ENCODE measurements around the gene PRSS1.
"Not testable (repeated sequence)": the region's sequence is repeated elsewhere in the genome, so short reads cannot be mapped to it uniquely, and the experiment has no call there.

Gene PRSS1

DNA sequence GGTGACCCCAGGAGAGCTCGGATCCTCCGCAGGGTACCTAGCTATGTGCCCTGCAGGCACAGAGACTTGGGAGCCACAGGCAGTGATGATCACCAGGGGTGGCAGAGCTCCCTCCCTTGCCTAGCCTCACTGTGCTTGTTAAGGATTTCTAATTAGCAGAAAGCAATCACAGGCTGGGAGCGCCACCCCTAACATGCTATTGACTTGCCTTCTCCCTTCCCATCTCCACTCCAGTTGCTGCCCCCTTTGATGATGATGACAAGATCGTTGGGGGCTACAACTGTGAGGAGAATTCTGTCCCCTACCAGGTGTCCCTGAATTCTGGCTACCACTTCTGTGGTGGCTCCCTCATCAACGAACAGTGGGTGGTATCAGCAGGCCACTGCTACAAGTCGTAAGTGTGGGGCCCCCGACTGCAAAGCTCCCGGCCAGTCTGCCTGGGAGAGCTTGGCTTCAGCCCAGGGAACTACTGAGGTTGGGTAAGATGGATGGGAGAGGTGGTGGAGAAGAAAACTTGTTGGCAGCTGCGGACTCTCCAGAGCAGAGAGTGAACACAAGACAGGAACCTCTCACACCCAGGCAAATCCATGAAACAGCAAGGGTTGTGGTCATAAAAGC is 1.2 kb downstream of the PRSS1 start:
- Histone ChIP-seq H3K27ac (ENCODE audit: low read length) (no peak overlapping the region), H3K36me3 (ENCODE audit: insufficient read depth, low read depth, low read length) (no peaks in the 10 kb centered on the region), H3K9ac (ENCODE audit: low read depth, low read length) (no peak overlapping the region), H3K4me3 (ENCODE audit: low read length) (no peak overlapping the region), H3K27me3 (ENCODE audit: insufficient read depth, low read length) (no peaks in the 10 kb centered on the region), H3K9me3 (ENCODE audit: insufficient read depth, low read depth, low read length) (no peaks in the 10 kb centered on the region), H3K4me1 (ENCODE audit: insufficient read depth, low read length) (no peaks in the 10 kb centered on the region)

DNA sequence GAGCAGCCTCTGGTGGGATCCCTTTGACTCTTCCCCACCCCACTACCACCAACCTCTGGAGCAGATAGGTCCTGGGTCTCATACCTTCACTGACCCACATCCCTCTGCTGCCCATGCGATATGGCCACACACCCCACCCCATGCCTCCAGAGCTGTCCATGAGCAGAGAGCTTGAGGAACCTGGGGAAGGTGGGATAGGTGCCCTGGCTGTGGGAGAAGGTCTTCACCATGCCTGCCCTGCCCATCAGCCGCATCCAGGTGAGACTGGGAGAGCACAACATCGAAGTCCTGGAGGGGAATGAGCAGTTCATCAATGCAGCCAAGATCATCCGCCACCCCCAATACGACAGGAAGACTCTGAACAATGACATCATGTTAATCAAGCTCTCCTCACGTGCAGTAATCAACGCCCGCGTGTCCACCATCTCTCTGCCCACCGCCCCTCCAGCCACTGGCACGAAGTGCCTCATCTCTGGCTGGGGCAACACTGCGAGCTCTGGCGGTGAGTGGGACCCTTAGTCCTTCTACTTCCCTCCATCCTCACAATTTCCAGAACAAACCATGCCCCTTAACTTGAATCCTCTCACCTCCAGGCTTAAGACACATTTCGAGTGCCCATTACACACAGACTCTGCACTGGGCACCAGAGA is 2.4 kb downstream of the PRSS1 start:
- not testable (repeated sequence) for H3K27me3 ChIP-seq (ENCODE audit: insufficient read depth, low read length); H3K9me3 ChIP-seq (ENCODE audit: insufficient read depth, low read depth, low read length); H3K27ac ChIP-seq (ENCODE audit: low read length); H3K36me3 ChIP-seq (ENCODE audit: insufficient read depth, low read depth, low read length); H3K4me1 ChIP-seq (ENCODE audit: insufficient read depth, low read length); H3K4me3 ChIP-seq (ENCODE audit: low read length); H3K9ac ChIP-seq (ENCODE audit: low read depth, low read length)

GRCh38 chr7:142752376-142753225 is 3.3 kb downstream of the PRSS1 start:
- Histone ChIP-seq H3K9me3 (ENCODE audit: insufficient read depth, low read depth, low read length) (no peaks in the 10 kb centered on the region), H3K9ac (ENCODE audit: low read depth, low read length) (no peak overlapping the region), H3K27me3 (ENCODE audit: insufficient read depth, low read length) (no peaks in the 10 kb centered on the region), H3K27ac (ENCODE audit: low read length) (no peak overlapping the region), H3K4me1 (ENCODE audit: insufficient read depth, low read length) (no peaks in the 10 kb centered on the region), H3K4me3 (ENCODE audit: low read length) (no peak overlapping the region), H3K36me3 (ENCODE audit: insufficient read depth, low read depth, low read length) (no peaks in the 10 kb centered on the region)

- Histone ChIP-seq H3K27me3 (ENCODE audit: insufficient read depth, low read length) (no peaks in the 10 kb centered on the region), H3K27ac (ENCODE audit: low read length) (no peak overlapping the region), H3K4me3 (ENCODE audit: low read length) (no peak overlapping the region), H3K4me1 (ENCODE audit: insufficient read depth, low read length) (no peaks in the 10 kb centered on the region), H3K9me3 (ENCODE audit: insufficient read depth, low read depth, low read length) (no peaks in the 10 kb centered on the region), H3K9ac (ENCODE audit: low read depth, low read length) (no peak overlapping the region), H3K36me3 (ENCODE audit: insufficient read depth, low read depth, low read length) (no peaks in the 10 kb centered on the region)
Measured at GRCh38 chr7:142753366-142753765, 4.1 kb downstream of the PRSS1 start.

- H3K27ac ChIP-seq (ENCODE audit: low read length); H3K36me3 ChIP-seq (ENCODE audit: insufficient read depth, low read depth, low read length); H3K4me3 ChIP-seq (ENCODE audit: low read length); H3K4me1 ChIP-seq (ENCODE audit: insufficient read depth, low read length); H3K9me3 ChIP-seq (ENCODE audit: insufficient read depth, low read depth, low read length); H3K9ac ChIP-seq (ENCODE audit: low read depth, low read length); H3K27me3 ChIP-seq (ENCODE audit: insufficient read depth, low read length): not testable (repeated sequence)
Measured at GRCh38 chr7:142753925-142754491, 4.7 kb downstream of the PRSS1 start.

- no peaks in the 10 kb centered on the region for H3K36me3 ChIP-seq (ENCODE audit: insufficient read depth, low read depth, low read length)
- no peaks in the 10 kb centered on the region for H3K27me3 ChIP-seq (ENCODE audit: insufficient read depth, low read length)
Measured at GRCh38 chr7:142754681-142755575, 5.7 kb downstream of the PRSS1 start.

GRCh38 chr7:142758312-142758711 is 9.0 kb downstream of the PRSS1 start:
- H3K9me3 ChIP-seq (ENCODE audit: insufficient read depth, low read depth, low read length); H3K4me1 ChIP-seq (ENCODE audit: insufficient read depth, low read length); H3K36me3 ChIP-seq (ENCODE audit: insufficient read depth, low read depth, low read length); H3K9ac ChIP-seq (ENCODE audit: low read depth, low read length); H3K27ac ChIP-seq (ENCODE audit: low read length); H3K27me3 ChIP-seq (ENCODE audit: insufficient read depth, low read length); H3K4me3 ChIP-seq (ENCODE audit: low read length): not testable (repeated sequence)

More at GRCh38 chr7:142754681-142755575, 5.7 kb downstream of the PRSS1 start:
- Histone ChIP-seq H3K27ac (ENCODE audit: low read length) (no peak overlapping the region), H3K4me1 (ENCODE audit: insufficient read depth, low read length) (no peaks in the 10 kb centered on the region), H3K9me3 (ENCODE audit: insufficient read depth, low read depth, low read length) (no peaks in the 10 kb centered on the region), H3K9ac (ENCODE audit: low read depth, low read length) (no peak overlapping the region), H3K4me3 (ENCODE audit: low read length) (no peak overlapping the region)

DNA sequence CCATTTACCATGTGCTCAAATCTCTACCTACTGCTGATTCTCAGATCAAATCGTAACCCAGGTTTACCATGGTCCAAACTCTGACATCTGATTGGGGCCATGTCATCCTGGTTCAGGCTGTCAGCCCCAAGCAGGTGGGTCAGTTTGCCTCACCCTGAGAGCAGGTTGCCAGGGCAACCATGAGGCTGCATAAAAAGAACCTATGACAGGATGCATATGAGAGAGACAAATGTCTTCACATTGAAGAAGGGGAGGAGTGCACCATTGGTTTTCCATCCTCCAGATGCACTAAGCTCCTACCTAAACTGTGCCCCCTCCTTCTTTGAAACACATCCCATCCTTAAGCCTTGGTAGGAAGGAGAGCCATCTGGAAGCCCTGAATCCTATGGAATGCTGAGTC is 10.2 kb downstream of the PRSS1 start:
- no peak overlapping the region for H3K27ac ChIP-seq (ENCODE audit: low read length)
- no peaks in the 10 kb centered on the region for H3K4me1 ChIP-seq (ENCODE audit: insufficient read depth, low read length)
- H3K9ac ChIP-seq (ENCODE audit: low read depth, low read length) = no peak overlapping the region
- H3K36me3 ChIP-seq (ENCODE audit: insufficient read depth, low read depth, low read length) = no peaks in the 10 kb centered on the region
- no peak overlapping the region for H3K4me3 ChIP-seq (ENCODE audit: low read length)
- no peaks in the 10 kb centered on the region for H3K9me3 ChIP-seq (ENCODE audit: insufficient read depth, low read depth, low read length)
- no peaks in the 10 kb centered on the region; the same call in 1 of the 2 replicates for H3K27me3 ChIP-seq (ENCODE audit: insufficient read depth, low read length)

GRCh38 chr7:142760071-142760642 is 10.9 kb downstream of the PRSS1 start:
- Histone ChIP-seq H3K36me3 (ENCODE audit: insufficient read depth, low read depth, low read length) (no peaks in the 10 kb centered on the region), H3K27me3 (ENCODE audit: insufficient read depth, low read length) (no peaks in the 10 kb centered on the region; the same call in 1 of the 2 replicates), H3K9me3 (ENCODE audit: insufficient read depth, low read depth, low read length) (no peaks in the 10 kb centered on the region), H3K27ac (ENCODE audit: low read length) (no peak overlapping the region), H3K4me3 (ENCODE audit: low read length) (no peak overlapping the region), H3K9ac (ENCODE audit: low read depth, low read length) (no peak overlapping the region), H3K4me1 (ENCODE audit: insufficient read depth, low read length) (no peaks in the 10 kb centered on the region)

GRCh38 chr7:142761606-142762005 is 12.3 kb downstream of the PRSS1 start:
- not testable (repeated sequence) for H3K27me3 ChIP-seq (ENCODE audit: insufficient read depth, low read length); H3K27ac ChIP-seq (ENCODE audit: low read length); H3K4me3 ChIP-seq (ENCODE audit: low read length); H3K9me3 ChIP-seq (ENCODE audit: insufficient read depth, low read depth, low read length); H3K9ac ChIP-seq (ENCODE audit: low read depth, low read length); H3K4me1 ChIP-seq (ENCODE audit: insufficient read depth, low read length); H3K36me3 ChIP-seq (ENCODE audit: insufficient read depth, low read depth, low read length)

GRCh38 chr7:142762104-142762503 is 12.8 kb downstream of the PRSS1 start:
- H3K9me3 ChIP-seq (ENCODE audit: insufficient read depth, low read depth, low read length) = no peaks in the 10 kb centered on the region
- H3K27me3 ChIP-seq (ENCODE audit: insufficient read depth, low read length) = no peaks in the 10 kb centered on the region; the same call in 1 of the 2 replicates
- no peaks in the 10 kb centered on the region for H3K36me3 ChIP-seq (ENCODE audit: insufficient read depth, low read depth, low read length)
- no peak overlapping the region for H3K4me3 ChIP-seq (ENCODE audit: low read length)
- H3K4me1 ChIP-seq (ENCODE audit: insufficient read depth, low read length) = no peaks in the 10 kb centered on the region
- H3K27ac ChIP-seq (ENCODE audit: low read length) = no peak overlapping the region
- no peak overlapping the region for H3K9ac ChIP-seq (ENCODE audit: low read depth, low read length)

Measured in iPS-20b (cell line).